GM19193 (cell line): ENCODE results near the gene LRRC66.

ENCODE experiments used
- POLR2A ChIP-seq: IDR thresholded peaks from 4 replicates; pipeline ENCODE4 v1.6.1; 2011; ENCODE audit not compliant: insufficient read depth, insufficient read length; ENCODE audit errors: extremely low read depth

Gene LRRC66

DNA sequence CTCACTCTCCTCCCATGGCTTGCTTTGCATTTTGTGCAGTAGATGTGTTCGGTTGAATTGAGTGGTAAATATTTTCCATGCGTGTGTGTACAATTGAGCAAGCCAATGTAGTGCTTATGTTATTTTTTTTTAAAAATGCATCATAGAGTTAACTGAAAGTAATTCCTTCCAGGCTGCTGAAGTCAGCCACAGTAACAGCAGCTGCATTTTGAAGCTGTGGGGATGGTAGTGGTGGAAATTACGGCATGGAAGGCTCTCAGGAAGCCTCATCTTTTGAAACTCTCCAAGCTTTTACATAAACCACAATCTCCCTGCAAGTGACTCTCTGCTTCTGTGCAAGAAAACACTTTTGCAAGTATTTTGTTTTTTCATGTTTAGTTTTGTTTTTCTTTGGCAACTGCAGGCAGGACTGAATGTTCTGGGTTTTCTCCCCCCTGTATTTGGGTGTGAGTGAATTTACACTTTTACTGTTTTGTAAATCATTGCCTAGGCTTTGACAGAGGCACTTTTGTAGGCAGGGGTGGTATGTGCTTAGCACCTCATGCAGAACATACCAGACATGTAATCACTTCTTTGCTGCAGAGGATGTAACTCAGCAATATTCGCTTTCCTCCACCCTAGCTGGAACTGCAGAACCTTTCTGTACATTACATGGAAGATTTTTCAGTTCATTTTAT, 56.2 kb downstream of the LRRC66 start:
- no peak for TF ChIP-seq POLR2A

DNA sequence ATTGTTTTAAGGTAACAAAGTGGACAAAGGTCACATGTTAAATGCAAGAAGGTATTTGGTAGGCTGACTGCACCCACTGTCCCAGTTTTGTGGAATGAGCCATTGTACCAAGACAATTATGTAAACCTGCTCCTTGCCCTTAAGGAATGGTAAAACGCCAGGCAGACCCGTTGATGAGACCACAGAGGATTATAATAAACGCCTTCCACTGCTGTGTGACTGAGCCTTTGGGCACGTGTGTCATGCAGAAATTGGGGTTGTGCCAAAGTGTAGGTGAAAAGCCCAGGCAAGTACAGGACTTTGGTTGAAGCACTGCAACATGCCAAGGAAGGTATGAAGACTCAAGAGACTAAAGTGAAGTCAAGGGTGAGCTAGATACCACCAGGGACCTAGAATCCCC, 59.7 kb downstream of the LRRC66 start:
- no peak for TF ChIP-seq POLR2A

DNA sequence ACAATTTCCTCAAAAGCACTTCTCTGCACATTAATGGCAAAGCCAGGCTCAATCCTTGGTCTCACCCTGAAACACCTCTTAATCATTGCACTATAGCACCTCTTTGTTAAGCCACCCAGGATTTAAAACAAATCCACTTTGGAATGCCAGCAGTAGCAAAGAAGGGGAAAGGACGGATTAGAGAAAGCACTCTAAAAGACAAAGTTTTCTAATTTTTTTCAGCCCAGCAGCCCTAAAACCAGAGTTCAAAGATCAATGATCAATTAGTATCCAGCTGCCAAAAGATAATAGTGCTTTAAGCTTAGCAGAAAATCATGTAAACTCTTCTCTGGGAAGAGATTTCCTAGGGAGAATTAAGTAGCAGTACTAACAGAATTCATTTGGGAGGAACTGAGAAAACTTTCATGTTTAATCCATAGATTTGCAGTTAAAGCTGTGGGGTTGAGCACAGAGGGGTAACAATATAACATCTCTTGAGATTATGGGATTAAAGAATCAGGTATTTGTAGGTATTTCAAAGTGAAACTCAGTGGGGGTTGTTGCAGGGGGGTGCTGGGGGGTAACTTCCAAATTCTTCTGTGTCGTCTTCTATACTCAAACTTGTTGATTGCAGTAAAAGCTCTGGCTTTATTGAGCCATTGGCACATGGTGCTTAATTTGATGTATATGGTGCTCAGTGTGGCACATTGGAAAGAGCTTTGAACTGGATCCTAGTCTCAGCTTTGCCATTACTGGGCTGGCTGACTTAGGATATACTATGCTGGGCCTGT, 61.8 kb downstream of the LRRC66 start:
- TF ChIP-seq POLR2A, result no peak
